GM20000 (cell line): ENCODE data around the gene MIX23.
A peak's percentile ranks its signal among the peaks of the same experiment; 100 is the strongest.

Experiments
- DNase-seq: peaks from one replicate; pipeline ENCODE4 v3.0.0; 2012; ENCODE audit warnings: low spot score
- TF ChIP-seq, protein P1 (sequence below): IDR thresholded peaks from 2 replicates; pipeline ENCODE4 v1.5.1; 2012; ENCODE audit warnings: mild to moderate bottlenecking, control low read depth; ENCODE audit errors: extremely low read depth, missing control alignments

Gene MIX23

DNA sequence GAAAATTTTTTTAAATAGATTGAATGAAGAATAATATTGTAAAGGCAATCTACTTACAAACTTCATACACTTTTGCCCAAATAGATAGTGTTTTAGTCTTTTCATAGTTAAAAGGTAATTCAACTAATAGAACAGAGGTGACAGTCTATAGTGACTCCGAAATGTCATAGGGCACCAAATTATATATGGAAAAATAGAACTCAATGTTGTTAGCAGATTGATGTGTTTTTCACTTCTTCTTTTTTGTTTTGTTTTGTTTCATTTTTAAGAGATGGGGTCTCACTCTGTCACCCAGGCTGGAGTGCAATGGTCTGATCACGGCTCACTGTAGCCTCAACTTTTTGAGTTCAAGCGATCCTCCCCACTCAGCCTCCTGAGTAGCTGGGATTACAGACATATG is 57.3 kb downstream of the MIX23 start:
- DNase-seq = no peak
- TF ChIP-seq, protein P1, sequence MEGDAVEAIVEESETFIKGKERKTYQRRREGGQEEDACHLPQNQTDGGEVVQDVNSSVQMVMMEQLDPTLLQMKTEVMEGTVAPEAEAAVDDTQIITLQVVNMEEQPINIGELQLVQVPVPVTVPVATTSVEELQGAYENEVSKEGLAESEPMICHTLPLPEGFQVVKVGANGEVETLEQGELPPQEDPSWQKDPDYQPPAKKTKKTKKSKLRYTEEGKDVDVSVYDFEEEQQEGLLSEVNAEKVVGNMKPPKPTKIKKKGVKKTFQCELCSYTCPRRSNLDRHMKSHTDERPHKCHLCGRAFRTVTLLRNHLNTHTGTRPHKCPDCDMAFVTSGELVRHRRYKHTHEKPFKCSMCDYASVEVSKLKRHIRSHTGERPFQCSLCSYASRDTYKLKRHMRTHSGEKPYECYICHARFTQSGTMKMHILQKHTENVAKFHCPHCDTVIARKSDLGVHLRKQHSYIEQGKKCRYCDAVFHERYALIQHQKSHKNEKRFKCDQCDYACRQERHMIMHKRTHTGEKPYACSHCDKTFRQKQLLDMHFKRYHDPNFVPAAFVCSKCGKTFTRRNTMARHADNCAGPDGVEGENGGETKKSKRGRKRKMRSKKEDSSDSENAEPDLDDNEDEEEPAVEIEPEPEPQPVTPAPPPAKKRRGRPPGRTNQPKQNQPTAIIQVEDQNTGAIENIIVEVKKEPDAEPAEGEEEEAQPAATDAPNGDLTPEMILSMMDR = no peak

DNA sequence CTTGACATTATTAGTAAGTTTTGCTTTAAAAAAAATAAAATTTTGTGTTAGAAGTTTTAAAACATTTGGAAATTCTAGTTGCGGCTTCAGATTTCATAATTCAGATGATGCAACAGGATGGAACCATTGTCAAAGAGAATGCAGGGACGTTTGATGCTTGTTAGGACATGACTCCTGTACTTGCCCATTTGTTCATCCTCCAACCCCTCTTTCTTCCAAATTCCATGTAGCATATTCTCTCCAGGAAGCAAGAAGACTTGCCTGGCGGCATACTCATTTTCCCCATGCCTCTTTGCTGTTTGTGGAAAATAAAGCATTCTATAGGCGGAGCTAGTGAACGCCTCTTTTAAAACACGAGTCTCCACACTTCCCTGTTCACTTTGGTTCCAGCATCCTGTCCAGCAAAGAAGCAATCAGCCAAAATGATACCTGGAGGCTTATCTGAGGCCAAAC is 58.1 kb downstream of the MIX23 start, which contains the start of gene CSTA:
CSTA (plus strand) TSS at position 378 of the 453 bp plus-strand sequence; CDS start at position 423, 45 bp downstream.
- DNase-seq = no peak
- TF ChIP-seq, protein P1 = no peak

DNA sequence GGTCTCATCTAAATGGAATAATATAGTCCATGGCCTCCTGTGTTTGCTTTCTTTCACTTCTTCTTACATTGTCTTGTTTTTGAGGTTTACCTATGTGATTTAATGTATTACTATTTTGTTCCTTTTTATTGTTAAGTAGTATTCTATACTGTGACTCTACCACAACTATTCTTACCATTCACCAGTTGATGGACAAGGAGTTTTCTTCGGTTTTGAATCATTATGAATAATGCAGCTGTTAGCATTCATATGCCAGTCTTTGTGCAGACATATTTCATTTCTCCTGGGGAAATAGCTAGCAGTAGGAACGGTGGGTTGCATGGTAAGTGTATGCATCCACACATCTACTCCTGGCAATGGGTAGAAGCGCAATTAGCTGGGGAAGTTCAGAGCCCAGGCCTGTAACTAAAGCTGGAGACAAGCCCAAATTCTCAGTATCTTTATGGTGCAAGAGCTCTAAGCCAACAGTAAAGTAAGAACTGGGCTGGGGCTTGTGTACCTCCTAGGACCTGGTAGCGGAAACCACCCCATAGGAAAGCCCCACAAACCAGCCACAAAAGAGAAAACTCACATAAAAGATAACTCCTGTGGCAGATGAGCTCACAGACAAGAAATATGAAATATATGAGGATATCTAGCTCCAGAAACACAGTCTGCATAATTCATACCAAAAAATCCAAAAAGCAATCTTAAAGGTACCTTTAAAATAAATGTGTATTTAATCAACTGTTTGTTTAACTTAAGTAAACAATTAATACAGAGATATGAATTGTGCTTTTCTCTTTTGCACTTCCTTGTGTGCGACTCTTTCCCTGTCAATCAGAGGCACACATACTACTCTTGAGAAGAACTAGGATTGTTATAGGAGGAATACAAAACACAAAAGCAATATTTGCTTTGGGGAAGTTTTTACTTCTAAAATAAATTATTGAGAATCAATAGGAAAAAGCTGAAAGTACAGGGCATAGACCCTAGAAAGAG is 60.6 kb downstream of the MIX23 start:
- TF ChIP-seq, protein P1 = no peak

DNA sequence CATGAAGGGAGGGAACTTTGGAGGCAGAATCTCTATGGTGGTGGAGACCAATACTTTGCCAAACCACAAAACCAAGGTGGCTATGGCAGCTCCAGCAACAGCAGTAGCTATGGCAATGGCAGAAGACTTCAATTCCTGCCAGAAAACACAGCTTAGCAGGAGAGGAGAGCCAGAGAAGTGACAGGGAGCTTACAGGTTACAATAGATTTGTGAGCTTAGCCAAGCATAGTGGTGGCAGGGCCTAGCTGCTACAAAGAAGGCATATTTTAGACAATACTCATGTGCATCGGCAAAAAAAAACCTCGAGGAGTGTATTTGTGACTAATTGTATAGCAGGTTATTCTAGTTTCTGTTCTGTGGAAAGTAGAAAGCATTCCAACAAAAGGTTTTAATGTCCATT is 64.4 kb downstream of the MIX23 start:
- DNase-seq = no peak
- TF ChIP-seq, protein P1 = no peak

More for the DNA sequence above, 60.6 kb downstream of the MIX23 start:
- DNase-seq = peak; percentile 42

DNA sequence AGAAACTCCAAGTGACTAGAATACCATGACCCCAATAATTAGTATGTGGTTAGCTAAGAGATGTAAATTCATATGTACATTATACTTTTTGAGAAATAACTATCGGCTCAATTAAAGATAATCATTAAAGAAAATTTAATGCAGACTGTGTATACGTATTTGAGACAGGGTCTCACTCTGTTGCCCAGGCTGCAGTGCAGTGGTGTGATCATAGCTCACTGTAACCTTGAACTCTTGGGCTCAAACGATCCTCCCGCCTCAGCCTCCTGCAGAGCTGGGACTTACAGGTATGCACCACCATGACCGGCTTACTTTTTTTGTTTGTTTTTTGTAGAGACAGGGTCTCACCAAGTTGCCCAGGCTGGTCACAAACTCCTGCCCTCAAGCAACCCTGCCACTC is 66.7 kb downstream of the MIX23 start:
- DNase-seq = no peak
- TF ChIP-seq, protein P1 = no peak

DNA sequence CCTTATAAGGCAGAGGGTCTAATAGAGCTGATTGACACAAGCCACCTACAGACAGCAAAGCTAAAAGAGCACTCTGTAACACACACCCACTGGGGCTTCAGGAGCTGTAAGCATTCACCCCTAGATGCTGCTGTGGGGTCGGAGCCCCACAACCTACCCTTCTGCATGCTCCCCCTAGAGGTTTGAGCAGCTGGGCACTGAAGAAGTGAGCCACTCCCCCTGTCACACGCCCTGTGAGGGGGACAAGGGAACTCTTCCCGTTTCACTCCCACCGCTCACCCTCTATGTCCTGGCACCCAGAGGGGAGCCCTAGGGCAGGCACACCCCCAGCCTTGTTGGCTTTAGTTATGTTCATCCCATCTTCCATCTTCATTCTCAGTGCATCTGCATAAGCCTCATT is 67.4 kb downstream of the MIX23 start:
- TF ChIP-seq, protein P1 = no peak
- DNase-seq = no peak

DNA sequence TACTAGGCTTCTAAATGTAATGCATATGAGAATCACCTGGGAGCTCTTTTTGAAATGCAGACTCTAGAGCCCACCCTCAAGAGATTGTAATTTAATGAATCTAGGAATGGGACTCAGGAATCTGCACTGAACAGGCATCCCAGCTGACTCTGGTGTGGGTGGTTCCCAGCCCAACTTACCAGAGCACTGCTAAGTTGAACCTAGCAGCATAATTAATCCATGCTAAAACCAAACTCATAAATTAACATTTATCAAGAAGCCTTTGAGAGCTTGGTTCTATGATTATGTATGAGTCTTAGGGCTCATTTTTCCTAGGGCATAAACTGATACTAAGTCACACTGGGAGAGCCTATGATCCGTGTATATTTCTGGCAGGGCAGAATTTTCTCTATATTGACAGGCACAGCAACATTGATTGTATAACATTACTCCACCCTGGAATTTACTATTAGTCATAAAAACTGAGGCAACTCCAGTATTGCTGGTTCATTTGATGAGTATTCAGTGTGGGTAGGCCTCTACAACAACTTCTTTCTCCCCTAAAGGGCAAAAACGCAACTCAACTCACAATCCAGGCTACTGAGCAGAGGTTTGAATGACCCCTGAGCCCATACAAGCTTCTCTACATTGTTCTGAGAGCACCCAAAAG is 68.7 kb downstream of the MIX23 start:
- TF ChIP-seq, protein P1 = no peak
- DNase-seq = no peak
